Upper lobe of right lung (tissue), 1 donor: ENCODE measurements around the gene TTC34. TPM values are rescaled to one million over a fixed set of nuclear protein-coding genes. Genes with fewer than 3 reads are reported as not detected.

ENCODE experiments used
- ATAC-seq: fragments of 200-7000 bp; cut with Tn5 transposase; one replicate; pipeline ENCODE4 v1.9.1; 2020; ENCODE audit warnings: mild to moderate bottlenecking, moderate library complexity
- DNase-seq: peaks from one replicate; pipeline ENCODE4 v3.0.0-alpha.2; 2020
- H3K27ac ChIP-seq: fragments of 200-600 bp; one replicate; pipeline ENCODE4 v1.8.0; 2022
- H3K27me3 ChIP-seq: fragments of 200-600 bp; one replicate; pipeline ENCODE4 v1.8.0; 2022; ENCODE audit warnings: mild to moderate bottlenecking
- H3K36me3 ChIP-seq: fragments of 200-600 bp; one replicate; pipeline ENCODE4 v1.8.0; 2022
- H3K4me1 ChIP-seq: fragments of 200-600 bp; one replicate; pipeline ENCODE4 v1.8.0; 2022
- H3K4me3 ChIP-seq: fragments of 200-600 bp; one replicate; pipeline ENCODE4 v1.8.0; 2022; ENCODE audit warnings: mild to moderate bottlenecking
- H3K9me3 ChIP-seq: fragments of 200-600 bp; one replicate; pipeline ENCODE4 v1.8.0; 2022
- intact Hi-C: fragments of 100-400 bp; cut with DNase I; formaldehyde crosslinking; loops from one replicate; pipeline ENCODE4 v1.11.0; 2022
- total RNA-seq: library from RNA; stranded (reverse); fragmentation: NEBNext Ultra II Directional; extraction: Animal tissue kit (Norgen Biotek cat#: 25700); gene quantifications from one replicate; pipeline ENCODE4 v1.2.1, GENCODE V29; 2021
- TF ChIP-seq, protein P1 (sequence below): fragments of 200-600 bp; IDR thresholded peaks from one replicate; pipeline ENCODE4 v1.8.0; 2022; ENCODE audit warnings: antibody characterized with exemption
- donor health status: DM: no; HTN: yes; CAD: no; lungs with severe emphysema.

TTC34 gene
- total RNA-seq, 1 donor from 2014 or later, result 1.3 TPM

GRCh38 chr1:2605509-2606395 lies 195.7 kb downstream of the TTC34 start:
- Histone ChIP-seq H3K4me1 (peaks cover under 1% of the 10 kb centered on the region), H3K36me3 (no peaks in the 10 kb centered on the region), H3K27ac (no peak overlapping the region), H3K9me3 (no peaks in the 10 kb centered on the region), H3K27me3 (peaks cover 9% of the 10 kb centered on the region), H3K4me3 (no peak overlapping the region)
- peak; percentile 53 for DNase-seq
- TF ChIP-seq, protein P1, sequence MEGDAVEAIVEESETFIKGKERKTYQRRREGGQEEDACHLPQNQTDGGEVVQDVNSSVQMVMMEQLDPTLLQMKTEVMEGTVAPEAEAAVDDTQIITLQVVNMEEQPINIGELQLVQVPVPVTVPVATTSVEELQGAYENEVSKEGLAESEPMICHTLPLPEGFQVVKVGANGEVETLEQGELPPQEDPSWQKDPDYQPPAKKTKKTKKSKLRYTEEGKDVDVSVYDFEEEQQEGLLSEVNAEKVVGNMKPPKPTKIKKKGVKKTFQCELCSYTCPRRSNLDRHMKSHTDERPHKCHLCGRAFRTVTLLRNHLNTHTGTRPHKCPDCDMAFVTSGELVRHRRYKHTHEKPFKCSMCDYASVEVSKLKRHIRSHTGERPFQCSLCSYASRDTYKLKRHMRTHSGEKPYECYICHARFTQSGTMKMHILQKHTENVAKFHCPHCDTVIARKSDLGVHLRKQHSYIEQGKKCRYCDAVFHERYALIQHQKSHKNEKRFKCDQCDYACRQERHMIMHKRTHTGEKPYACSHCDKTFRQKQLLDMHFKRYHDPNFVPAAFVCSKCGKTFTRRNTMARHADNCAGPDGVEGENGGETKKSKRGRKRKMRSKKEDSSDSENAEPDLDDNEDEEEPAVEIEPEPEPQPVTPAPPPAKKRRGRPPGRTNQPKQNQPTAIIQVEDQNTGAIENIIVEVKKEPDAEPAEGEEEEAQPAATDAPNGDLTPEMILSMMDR, result no peak
- intact Hi-C loops, result no loop called here
- no peak for ATAC-seq

DNA sequence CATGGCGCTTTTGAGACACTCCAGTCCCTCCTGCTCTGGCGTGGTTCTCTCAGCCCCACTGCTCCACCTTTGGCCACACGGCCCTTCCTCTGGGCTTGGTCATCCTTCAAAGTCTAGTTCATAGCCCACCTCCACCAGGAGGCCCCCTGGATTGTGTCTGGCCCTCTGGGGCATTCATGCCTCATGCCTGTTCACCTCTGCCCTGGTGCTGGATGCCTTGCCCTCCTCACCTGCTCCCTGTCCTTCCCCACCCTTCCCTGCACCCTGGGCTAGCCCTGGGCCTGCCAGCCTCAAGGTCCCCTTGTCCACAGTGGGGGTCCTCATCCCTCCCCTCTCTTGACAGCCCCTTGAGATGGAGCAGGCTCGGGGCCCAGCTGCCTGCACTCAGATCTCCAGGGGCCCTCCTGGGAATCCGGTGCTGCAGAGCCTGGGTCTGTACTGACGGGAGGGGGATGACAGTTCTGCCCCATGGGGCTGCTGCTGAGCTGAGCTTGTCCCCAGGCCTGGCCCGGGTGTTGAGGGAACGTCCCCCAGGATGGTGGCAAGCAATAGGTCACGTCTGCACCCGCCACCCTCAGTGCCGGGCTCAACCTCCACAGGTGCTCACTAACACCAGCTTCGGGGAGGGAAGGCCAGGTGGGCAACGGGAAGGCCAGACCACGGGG lies 196.5 kb downstream of the TTC34 start:
- DNase-seq, result peak; percentile 56
- H3K27me3 ChIP-seq, result peaks cover 9% of the 10 kb centered on the region

DNA sequence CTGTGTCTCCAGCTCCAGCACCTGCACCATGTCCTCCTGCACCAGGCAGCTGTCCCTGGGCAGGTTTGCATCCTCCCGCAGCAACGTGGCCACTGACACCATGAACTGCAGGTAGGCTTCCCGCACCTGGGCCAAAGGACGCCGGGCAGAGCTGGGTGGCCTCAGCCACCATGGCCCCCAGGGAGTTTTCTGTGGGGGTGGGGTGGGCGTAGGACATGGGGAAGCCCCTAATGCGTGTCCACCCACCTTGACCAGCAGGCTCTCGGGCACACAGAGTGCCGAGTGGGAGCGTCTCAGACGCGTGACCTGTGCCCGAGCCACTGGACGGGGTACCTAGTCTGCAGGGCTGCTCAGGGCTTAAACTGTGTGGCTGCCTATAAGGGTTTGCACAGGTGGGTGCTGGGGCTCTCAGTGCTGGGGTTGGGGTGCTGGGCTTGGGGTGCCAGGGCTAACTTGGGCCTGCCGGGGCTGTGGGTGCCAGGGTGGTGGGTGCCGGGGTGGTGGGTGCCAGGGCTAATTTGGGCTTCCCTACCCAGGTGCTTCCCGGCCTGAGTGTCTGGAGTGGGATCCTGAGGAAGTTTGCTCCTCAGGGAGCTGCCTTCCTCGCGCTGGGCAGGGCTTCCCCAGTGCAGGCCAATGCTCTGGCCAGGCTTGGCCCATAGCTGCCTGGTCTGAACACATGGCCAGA lies 197.2 kb downstream of the TTC34 start:
- TF ChIP-seq, protein P1, result no peak
- ATAC-seq, result no peak

More for the DNA sequence above, 196.5 kb downstream of the TTC34 start:
- no peak for ATAC-seq
- Histone ChIP-seq H3K4me1 (no peaks in the 10 kb centered on the region), H3K9me3 (no peaks in the 10 kb centered on the region), H3K4me3 (no peak overlapping the region), H3K27ac (no peak overlapping the region), H3K36me3 (no peaks in the 10 kb centered on the region)
- intact Hi-C loops, result no loop called here
- TF ChIP-seq, protein P1, result no peak

DNA sequence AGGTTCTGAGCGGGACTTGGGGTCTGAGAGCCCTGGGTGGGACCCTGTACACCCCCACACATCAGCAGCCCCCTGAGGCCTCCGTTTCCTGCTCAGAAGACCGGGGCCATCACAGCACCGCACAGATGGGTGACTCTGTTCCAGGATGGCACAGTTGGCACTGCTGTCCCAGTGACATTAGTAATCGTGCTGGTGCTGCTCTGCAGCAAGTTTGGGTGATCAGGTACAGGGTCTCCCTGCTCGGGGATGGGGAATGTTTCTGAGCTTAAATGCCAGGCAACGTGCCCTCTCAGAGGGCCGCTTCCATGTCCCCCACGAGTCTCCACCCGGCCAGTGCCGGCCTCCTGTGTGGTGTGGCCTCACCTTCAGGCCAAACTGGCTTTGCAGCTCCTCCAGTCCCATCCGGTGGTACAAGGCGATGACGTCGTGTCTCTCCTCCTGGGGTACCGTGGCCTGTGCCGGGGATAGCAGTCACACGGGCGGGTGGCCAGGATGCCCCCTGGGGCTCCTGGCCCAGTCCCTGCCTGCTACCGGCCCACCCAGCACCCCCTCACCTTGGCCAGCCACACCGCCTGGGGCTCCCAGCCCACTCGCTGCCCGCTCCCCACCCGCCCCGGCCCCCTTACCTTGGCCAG lies 197.9 kb downstream of the TTC34 start:
- H3K4me3 ChIP-seq, result no peak overlapping the region
- intact Hi-C loops, result no loop called here
- no peak overlapping the region for H3K27ac ChIP-seq
- H3K27me3 ChIP-seq, result peaks cover 9% of the 10 kb centered on the region
- no peaks in the 10 kb centered on the region for H3K4me1 ChIP-seq
- TF ChIP-seq, protein P1, result no peak
- DNase-seq (peak; percentile 46), ATAC-seq (no peak)
- H3K9me3 ChIP-seq, result no peaks in the 10 kb centered on the region
- no peaks in the 10 kb centered on the region for H3K36me3 ChIP-seq

More for the DNA sequence above, 197.2 kb downstream of the TTC34 start:
- Histone ChIP-seq H3K27ac (no peak overlapping the region), H3K4me3 (no peak overlapping the region), H3K27me3 (peaks cover 9% of the 10 kb centered on the region), H3K4me1 (no peaks in the 10 kb centered on the region), H3K9me3 (no peaks in the 10 kb centered on the region), H3K36me3 (no peaks in the 10 kb centered on the region)
- intact Hi-C loops, result no loop called here
- peak; percentile 56 for DNase-seq

DNA sequence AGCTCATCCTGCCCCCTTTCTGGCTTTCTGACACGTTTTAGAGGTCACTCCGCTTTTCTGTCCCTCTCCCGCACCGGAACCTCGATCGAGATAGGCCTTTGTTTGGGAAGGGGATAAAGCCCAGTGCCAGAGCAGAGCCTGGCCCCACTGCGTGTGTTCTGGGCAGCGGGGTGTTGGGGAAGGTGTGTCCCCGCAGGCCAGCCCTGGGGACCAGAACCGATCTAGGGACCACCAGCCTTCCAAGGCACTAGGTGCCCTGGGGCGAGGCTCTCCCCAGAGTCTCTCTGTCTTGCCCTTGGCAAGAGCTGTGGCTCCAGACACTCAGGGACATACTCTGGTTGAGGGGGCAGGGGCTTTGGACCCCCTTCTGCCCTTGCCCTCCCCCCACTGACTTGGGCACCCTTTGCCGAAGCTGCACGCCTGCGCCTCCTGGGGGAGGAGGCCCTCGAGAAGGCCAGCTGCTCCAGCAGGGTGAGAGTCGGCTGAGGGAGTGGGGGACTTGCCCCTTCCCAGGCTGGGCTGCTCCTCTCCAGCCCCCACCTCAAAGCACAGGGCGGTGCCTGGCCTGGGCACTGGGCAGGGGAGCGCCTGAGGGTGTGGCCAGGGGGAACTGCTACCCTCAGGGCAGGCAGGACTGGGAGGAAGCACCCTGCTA lies 198.5 kb downstream of the TTC34 start:
- Histone ChIP-seq H3K4me3 (no peak overlapping the region), H3K9me3 (no peaks in the 10 kb centered on the region), H3K4me1 (no peaks in the 10 kb centered on the region), H3K36me3 (no peaks in the 10 kb centered on the region), H3K27ac (no peak overlapping the region), H3K27me3 (peaks cover 9% of the 10 kb centered on the region)
- ATAC-seq, result no peak
- intact Hi-C loops, result no loop called here
- TF ChIP-seq, protein P1, result no peak
- DNase-seq, result peak; percentile 46
